ELF-1 (cell line): Measurements from ENCODE around the gene LTB4R2.
"Not testable (repeated sequence)": the region's sequence is repeated elsewhere in the genome, so short reads cannot be mapped to it uniquely, and the experiment has no call there.

ENCODE experiments used
- DNase-seq: peaks from one replicate; pipeline ENCODE4 v3.0.0-alpha.2; 2016; ENCODE audit warnings: low read depth, low spot score

LTB4R2 gene

GRCh38 chr14:24338843-24339242 is 28.9 kb downstream of the LTB4R2 start:
- DNase-seq = no peak

GRCh38 chr14:24339284-24340151 is 29.6 kb downstream of the LTB4R2 start, which contains the start of gene RIPK3:
RIPK3 (minus strand) TSS chr14:24339991; CDS start chr14:24339826, 165 bp downstream.
- no peak for DNase-seq

GRCh38 chr14:24340606-24341005 is 30.7 kb downstream of the LTB4R2 start:
- no peak for DNase-seq

- DNase-seq = no peak
These were observed 32.9 kb downstream of the LTB4R2 start for GRCh38 chr14:24342889-24343288.

GRCh38 chr14:24343795-24344660 is 34.1 kb downstream of the LTB4R2 start:
- no peak for DNase-seq

GRCh38 chr14:24347134-24347533 is 37.2 kb downstream of the LTB4R2 start:
- DNase-seq = no peak

- no peak for DNase-seq
These were observed 38.2 kb downstream of the LTB4R2 start for GRCh38 chr14:24348186-24348585.

- no peak for DNase-seq
These were observed 39.8 kb downstream of the LTB4R2 start for GRCh38 chr14:24349742-24350141.

GRCh38 chr14:24351517-24351916 is 41.6 kb downstream of the LTB4R2 start:
- no peak for DNase-seq

GRCh38 chr14:24353559-24354481 is 43.9 kb downstream of the LTB4R2 start:
- no peak for DNase-seq

- DNase-seq = not testable (repeated sequence)
These were observed 44.5 kb downstream of the LTB4R2 start for GRCh38 chr14:24354482-24354825.

GRCh38 chr14:24355009-24355408 is 45.1 kb downstream of the LTB4R2 start:
- no peak for DNase-seq

GRCh38 chr14:24356208-24356607 is 46.3 kb downstream of the LTB4R2 start:
- DNase-seq = no peak

- no peak for DNase-seq
These were observed 50.3 kb downstream of the LTB4R2 start for GRCh38 chr14:24360281-24360680.

- no peak for DNase-seq
These were observed 51.4 kb downstream of the LTB4R2 start for GRCh38 chr14:24361326-24361725.
